CD4-positive, alpha-beta T cell treated with Interleukin-21 for 1 hour (primary cell): ENCODE results near the gene SSH3.

ENCODE experiments used
- DNase-seq: peaks from one replicate; pipeline ENCODE4 v3.0.0-alpha.2; 2020

SSH3 gene

GRCh38 chr11:67299471-67300191, 3.7 kb upstream of the SSH3 start:
- no peak for DNase-seq

DNA sequence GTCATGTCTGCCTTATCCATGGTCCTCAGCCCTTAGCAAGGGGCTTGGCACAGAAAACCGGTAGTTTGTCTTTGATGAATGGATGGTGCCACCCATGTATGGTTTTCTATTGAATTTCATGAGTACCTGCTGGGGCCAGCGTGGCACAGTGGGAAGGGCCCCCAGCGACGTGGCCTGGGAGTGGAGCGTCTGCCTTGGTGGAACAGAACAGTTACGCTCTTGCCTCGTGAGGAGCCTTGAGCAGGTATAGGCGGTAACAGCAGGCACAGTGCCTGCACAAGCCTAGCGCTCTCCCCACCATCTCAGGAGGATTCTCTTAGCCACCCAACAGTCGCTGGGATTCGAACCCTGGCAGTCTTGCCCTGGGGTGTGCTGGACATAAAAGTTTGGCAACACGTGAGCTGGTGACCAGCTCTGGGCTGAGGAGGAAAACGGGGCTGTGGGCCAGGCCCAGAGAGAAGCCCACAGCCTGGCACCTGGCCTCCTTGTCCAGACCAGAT, 3.0 kb upstream of the SSH3 start:
- DNase-seq, result no peak

DNA sequence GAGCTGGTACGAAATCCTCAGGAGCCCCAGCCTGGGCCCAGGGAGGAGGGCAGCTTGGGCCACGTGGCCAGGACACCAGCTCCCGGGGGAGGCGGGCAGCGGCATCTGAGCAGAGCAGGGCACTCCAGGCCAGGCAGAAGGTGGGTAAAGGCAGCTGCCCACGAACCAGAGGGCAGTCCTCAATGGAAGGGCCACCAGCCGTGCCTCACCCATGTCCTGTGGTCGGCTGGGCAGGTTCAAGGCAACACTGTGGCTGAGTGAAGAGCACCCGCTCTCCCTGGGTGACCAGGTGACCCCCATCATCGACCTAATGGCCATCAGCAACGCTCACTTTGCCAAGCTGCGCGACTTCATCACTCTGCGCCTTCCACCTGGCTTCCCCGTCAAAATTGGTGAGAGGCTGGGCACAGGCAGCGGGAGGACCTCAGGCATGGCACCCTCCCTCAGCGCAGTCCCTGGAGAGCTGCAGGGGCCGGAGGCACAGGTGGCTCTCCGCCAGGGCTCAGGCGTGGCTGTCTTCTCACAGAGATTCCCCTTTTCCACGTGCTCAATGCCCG, 2.5 kb upstream of the SSH3 start:
- DNase-seq, result no peak

- DNase-seq, result no peak
These were observed 1.9 kb upstream of the SSH3 start for GRCh38 chr11:67301313-67301921.

DNA sequence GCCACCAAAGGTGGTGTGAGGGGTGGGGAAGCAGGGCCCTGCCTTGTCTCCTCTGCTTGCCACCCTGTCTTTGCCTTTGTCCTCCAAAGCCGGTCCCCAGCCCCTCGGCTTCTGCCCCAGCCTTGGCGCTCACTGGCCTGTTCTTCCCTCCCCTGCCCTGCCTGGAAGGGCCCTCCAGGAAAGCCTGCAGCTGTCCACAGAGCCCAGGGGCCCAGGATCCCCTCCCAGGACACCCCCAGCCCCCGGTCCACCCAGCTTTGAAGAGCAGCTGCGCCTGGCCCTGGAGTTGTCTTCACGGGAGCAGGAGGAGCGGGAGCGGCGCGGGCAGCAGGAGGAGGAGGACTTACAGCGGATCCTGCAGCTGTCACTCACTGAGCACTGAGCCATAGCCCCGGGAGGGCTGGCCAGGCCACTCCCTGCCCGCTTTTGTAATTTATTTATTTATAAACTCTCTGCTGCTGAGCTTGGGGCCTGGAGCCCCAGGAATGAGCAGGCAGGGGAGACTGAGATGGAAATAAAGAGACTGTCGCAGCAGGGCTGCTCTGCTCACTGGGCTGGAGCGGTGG, 1.3 kb upstream of the SSH3 start:
- no peak for DNase-seq

DNA sequence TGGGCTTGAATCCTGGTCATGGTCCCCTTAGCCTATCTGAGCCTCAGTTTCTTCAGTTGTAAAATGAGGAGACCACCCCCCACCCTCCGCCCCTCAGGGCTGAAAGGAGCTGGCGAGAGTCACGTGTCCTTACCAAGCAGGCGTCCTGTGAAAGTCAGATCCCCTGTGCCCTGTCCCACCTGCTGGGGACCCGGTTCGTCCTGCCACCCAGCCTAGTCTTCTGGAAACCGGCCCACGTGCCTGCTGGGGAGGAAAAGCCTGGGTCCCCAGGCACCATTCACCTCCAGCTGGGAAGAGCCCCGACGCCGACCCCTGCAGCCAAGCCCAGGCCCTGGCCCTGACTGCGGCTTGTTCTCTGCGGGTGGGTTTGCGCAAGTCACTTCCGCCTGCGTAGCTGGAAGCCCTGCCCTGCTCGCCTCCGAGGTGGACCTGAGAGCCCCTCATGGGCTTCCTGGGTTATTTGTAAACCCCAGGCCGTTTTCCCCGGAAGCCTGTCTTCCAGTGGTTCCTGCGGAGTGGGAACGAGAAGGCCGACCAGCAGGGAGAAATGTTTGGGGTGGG, 679 bp upstream of the SSH3 start:
- peak; percentile 26 for DNase-seq

DNA sequence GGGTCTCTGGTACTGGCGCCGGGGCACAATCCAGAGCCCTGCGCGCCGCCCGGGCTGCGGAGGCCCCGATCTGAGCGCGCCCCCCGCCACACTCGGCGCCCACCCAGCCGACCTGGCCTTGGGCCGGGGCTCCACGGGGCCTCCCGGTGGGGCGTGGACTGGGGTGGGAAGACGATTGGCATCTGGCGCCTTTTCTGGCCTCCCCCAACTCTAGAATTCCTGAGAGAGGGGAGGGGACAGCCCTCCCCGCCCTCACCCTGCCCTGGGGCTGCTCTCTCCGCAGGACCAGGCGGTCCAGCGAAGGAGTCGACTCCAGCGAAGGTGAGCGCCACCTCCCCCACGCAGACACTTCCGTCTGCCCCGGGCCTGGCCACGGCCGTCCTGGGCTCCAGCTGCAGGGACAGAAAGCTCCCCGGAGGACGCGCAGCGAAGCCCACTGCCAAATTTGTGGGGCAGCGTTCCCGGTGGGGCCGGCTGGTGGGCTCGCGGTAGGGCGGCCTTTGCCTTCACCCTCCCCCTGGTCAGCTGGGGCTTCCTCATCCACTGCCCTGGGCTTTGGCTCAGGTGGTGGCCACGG, 593 bp downstream of the SSH3 start:
- DNase-seq, result no peak

GRCh38 chr11:67304511-67305113, 1.3 kb downstream of the SSH3 start:
- DNase-seq, result no peak

DNA sequence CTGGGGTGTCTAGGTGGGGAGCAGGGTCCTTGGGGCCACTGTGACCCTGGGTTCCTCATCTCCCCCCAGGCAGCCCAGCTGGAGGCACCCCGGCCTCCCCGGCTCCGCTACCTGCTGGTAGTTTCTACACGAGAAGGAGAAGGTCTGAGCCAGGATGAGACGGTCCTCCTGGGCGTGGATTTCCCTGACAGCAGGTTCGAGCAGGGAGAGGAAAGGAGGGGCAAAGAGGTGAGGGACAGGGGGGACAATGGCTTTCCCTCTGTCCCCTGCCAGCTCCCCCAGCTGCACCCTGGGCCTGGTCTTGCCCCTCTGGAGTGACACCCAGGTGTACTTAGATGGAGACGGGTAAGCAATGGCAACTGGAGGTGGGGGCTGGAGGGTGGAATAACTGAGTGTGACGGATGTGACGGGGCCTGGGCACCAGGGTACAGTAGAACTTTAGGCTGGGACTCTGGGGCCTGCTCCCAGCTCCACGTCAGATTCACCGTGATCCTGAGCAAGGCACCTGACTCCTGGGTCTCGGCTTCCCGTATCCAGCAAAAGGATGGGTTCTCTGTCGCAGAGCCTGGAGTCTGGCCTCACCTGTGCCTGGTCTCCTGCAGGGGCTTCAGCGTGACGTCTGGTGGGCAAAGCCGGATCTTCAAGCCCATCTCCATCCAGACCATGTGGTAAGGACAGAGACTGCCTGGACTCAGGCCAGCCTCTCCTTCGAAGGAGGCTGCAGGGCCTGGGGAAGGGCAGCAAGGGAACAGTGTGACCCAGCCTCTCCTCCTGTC, 3.6 kb downstream of the SSH3 start:
- no peak for DNase-seq

DNA sequence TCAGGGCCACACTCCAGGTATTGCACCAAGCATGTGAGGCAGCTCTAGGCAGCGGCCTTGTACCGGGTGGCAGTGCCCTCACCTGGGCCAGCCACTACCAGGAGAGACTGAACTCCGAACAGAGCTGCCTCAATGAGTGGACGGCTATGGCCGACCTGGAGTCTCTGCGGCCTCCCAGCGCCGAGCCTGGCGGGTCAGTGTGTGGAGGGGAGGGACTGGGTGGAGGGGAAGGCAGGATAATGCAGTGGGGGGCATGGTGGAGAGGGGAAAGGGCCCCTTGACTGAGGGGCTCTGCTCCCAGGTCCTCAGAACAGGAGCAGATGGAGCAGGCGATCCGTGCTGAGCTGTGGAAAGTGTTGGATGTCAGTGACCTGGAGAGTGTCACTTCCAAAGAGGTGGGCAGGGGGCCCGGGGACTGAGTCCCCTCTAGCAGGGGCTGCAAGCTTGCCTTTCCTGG, 4.2 kb downstream of the SSH3 start:
- DNase-seq, result no peak

GRCh38 chr11:67308031-67308866, 4.9 kb downstream of the SSH3 start:
- DNase-seq, result no peak

GRCh38 chr11:67309166-67309565, 5.8 kb downstream of the SSH3 start:
- no peak for DNase-seq

- no peak for DNase-seq
These were observed 6.3 kb downstream of the SSH3 start for GRCh38 chr11:67309661-67310061.

GRCh38 chr11:67310246-67311050, 7.1 kb downstream of the SSH3 start:
- DNase-seq, result no peak

GRCh38 chr11:67311051-67311555, 7.8 kb downstream of the SSH3 start:
- DNase-seq, result no peak

GRCh38 chr11:67311556-67312082, 8.3 kb downstream of the SSH3 start:
- DNase-seq, result peak; percentile 26

- DNase-seq, result peak; percentile 62
These were observed 9.1 kb downstream of the SSH3 start for GRCh38 chr11:67312187-67313021.

DNA sequence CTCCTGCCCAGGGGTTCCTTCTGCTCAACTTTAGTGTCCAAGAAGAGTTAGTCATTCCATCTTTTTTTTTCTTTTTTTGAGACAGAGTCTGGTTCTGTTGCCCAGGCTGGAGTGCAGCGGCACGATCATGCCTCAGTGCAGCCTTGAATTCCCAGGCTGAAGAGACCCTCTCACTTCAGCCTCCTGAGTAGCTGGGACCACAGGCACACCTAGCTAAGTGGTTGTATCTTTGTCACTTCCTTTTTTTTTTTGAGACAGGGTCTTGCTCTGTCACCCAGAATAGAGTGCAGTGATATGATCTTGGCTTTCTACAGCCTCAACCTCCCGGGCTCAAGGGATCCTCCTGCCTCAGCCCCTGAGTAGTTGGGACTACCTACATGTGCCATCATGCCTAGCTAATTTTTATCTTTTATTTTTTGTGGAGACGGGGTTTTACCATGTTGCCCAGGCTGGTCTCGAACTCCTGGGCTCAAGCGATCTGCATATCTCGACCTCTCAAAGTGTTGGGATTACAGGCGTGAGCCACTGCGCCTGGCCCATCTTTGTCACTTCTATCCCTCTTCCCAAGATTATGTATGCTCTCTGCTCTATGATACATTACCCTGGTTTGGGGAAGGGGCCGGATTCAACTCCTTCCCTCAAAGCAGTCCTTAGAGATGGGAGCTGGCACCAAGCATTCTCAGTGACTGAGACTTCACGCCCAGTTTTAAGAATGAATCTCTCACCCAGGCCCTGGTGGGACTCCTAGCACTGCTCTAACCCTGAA, 10.0 kb downstream of the SSH3 start:
- DNase-seq, result no peak
